HCT116 (cell line): ENCODE results near the gene STXBP5L.

ENCODE experiments used
- CBX3 ChIP-seq: IDR thresholded peaks from 2 replicates; pipeline ENCODE4 v1.6.1; 2012; ENCODE audit warnings: low read depth
- EGR1 ChIP-seq: IDR thresholded peaks from 2 replicates; pipeline ENCODE4 v1.6.1; 2012; ENCODE audit warnings: low read depth
- EZH2 ChIP-seq: fragments of 200-600 bp; sonication (generic); IDR thresholded peaks from 2 replicates; pipeline ENCODE4 v1.6.1; 2017; ENCODE audit warnings: antibody characterized with exemption, mixed run types
- EZH2phosphoT487 ChIP-seq: fragments of 200-600 bp; IDR thresholded peaks from 2 replicates; pipeline ENCODE4 v1.6.1; 2018; ENCODE audit warnings: antibody characterized with exemption, borderline replicate concordance
- POLR2A ChIP-seq: IDR thresholded peaks from 2 replicates; pipeline ENCODE4 v1.7.0; 2011; ENCODE audit warnings: borderline replicate concordance; ENCODE audit not compliant: insufficient read depth, insufficient read length; ENCODE audit errors: extremely low read depth
- POLR2AphosphoS5 ChIP-seq: IDR thresholded peaks from 2 replicates; pipeline ENCODE4 v1.6.1; 2011; ENCODE audit warnings: mild to moderate bottlenecking, low read depth, low read length, moderate library complexity
- TF ChIP-seq, protein P1 (sequence below): IDR thresholded peaks from 2 replicates; pipeline ENCODE4 v1.6.1; 2012
- TF ChIP-seq, protein P2 (sequence below), 3 experiments: fragments of 200-600 bp in 1 of 3; sonication (generic) in 1 of 3; IDR thresholded peaks in 2 of 3; conservative IDR thresholded peaks in 1 of 3; 2 replicates each; pipeline ENCODE4 v1.5.1; 2012 to 2017; ENCODE audit warnings: low read depth in 2 of 3, low read length in 2 of 3, antibody characterized with exemption in 1 of 3, borderline replicate concordance in 1 of 3, control low read depth in 1 of 3, mild to moderate bottlenecking in 1 of 3, mixed read lengths in 1 of 3, mixed run types in 1 of 3, moderate library complexity in 1 of 3; ENCODE audit not compliant: insufficient read depth in 1 of 3

DNA sequence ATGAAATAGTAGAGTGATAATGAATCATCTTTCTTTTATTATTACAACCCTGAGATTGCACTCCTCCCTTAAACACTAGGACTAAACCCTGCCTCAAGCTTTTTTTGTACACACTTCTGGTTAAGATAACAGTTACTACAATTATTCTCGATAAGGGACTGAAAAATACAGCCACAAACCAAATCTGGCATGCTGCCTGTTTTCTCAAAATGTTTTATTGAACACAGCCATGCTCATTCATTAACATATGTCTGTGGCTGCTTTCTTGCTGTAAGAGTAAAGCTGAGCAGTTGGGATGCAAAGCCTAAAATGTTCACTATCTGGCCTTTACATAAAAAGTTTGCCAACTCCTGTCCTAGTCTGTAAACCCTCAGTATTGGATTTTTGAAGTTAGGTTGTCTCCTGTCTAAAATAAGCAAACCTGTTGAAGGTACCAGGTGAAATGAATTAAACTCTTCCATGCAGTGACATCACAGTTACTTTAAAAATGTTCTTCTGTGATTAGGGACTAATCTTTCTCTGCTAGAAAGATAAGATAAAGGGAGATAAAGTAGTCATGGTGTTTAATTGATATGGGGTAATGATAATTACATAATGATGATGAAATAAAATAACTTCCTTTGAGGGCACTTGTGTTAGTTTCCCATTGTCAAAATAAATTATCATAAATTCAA, 218.2 kb downstream of the STXBP5L start:
- TF ChIP-seq POLR2A (no peak), EZH2phosphoT487 (no peak), POLR2AphosphoS5 (no peak), CBX3 (no peak), EZH2 (no peak), EGR1 (no peak)
- TF ChIP-seq, protein P1, sequence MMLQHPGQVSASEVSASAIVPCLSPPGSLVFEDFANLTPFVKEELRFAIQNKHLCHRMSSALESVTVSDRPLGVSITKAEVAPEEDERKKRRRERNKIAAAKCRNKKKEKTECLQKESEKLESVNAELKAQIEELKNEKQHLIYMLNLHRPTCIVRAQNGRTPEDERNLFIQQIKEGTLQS: no peak
- TF ChIP-seq, protein P2, sequence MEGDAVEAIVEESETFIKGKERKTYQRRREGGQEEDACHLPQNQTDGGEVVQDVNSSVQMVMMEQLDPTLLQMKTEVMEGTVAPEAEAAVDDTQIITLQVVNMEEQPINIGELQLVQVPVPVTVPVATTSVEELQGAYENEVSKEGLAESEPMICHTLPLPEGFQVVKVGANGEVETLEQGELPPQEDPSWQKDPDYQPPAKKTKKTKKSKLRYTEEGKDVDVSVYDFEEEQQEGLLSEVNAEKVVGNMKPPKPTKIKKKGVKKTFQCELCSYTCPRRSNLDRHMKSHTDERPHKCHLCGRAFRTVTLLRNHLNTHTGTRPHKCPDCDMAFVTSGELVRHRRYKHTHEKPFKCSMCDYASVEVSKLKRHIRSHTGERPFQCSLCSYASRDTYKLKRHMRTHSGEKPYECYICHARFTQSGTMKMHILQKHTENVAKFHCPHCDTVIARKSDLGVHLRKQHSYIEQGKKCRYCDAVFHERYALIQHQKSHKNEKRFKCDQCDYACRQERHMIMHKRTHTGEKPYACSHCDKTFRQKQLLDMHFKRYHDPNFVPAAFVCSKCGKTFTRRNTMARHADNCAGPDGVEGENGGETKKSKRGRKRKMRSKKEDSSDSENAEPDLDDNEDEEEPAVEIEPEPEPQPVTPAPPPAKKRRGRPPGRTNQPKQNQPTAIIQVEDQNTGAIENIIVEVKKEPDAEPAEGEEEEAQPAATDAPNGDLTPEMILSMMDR (IDR thresholded peaks at IDR 0.05 in 2 of 3, conservative IDR thresholded peaks at IDR 0.05 in 1 of 3; ENCODE audit: borderline replicate concordance in 1 of 3, insufficient read depth in 1 of 3, low read depth in 2 of 3, low read length in 2 of 3): no peak
